MM.1S (cell line): ENCODE data around the gene WT1.

Source experiments
- CTCF ChIP-seq: fragments of 300-600 bp; sonication (generic); IDR thresholded peaks from 2 replicates; pipeline ENCODE4 v1.5.1; 2016; ENCODE audit warnings: antibody characterized with exemption, low read length, mixed read lengths
- EZH2 ChIP-seq: fragments of 300-600 bp; sonication (generic); optimal IDR thresholded peaks from 2 replicates; pipeline ENCODE3; 2017; ENCODE audit warnings: low read depth, mild to moderate bottlenecking, antibody characterized with exemption, low read length, mixed read lengths
- EZH2phosphoT487 ChIP-seq: fragments of 300-600 bp; sonication (generic); IDR thresholded peaks from 2 replicates; pipeline ENCODE4 v1.6.1; 2018; ENCODE audit warnings: antibody characterized with exemption, low read length

- TF ChIP-seq CTCF (no peak), EZH2phosphoT487 (no peak), EZH2 (no peak)
Observed at GRCh38 chr11:32405592-32405991, 29.7 kb downstream of the WT1 start.
